Endothelial cell of umbilical vein (primary cell): ENCODE data around the gene KIR3DL2. TPM values are rescaled to one million over a fixed set of nuclear protein-coding genes. Genes with fewer than 3 reads are reported as not detected.

ENCODE experiments used
- BruUV-seq: library from RNA; stranded (reverse); fragments of 400-500 nt; replicated peaks from 2 replicates; lab custom pipeline; 2021; lab: Mats Ljungman, UMichigan
- CTCF ChIA-PET: fragments of 300-600, 350-600 bp; sonication (Branson Sonifier 250); formaldehyde crosslinking; loops from one replicate; lab custom pipeline; 2021; ENCODE audit warnings: antibody characterized with exemption, inconsistent platforms; lab: Charles Lee
- POLR2A ChIA-PET: fragments of 300-600, 350-600 bp; sonication (Branson Sonifier 250); formaldehyde crosslinking; loops from one replicate; lab custom pipeline; 2021; ENCODE audit warnings: antibody characterized with exemption, inconsistent platforms; lab: Charles Lee
- DNase-seq: peaks from one replicate; pipeline ENCODE4 v3.0.0-alpha.2; 2011; ENCODE audit warnings: low read depth, low spot score
- FAIRE-seq: peaks from 2 replicates; lab custom pipeline; 2011; peaks lifted over from hg19 to GRCh38; lab: Jason Lieb, UNC
- H2AFZ ChIP-seq: 2 replicates; pipeline ENCODE4 v1.6.0; 2012; ENCODE audit warnings: low read depth, low read length, control low read depth, inconsistent platforms
- H3K27ac ChIP-seq: 2 replicates; pipeline ENCODE4 v1.5.1; 2011; ENCODE audit warnings: low read depth, mild to moderate bottlenecking, control low read depth, low read length, moderate library complexity; ENCODE audit not compliant: insufficient read depth
- H3K27me3 ChIP-seq, 2 experiments: 2 replicates each; pipeline versions ENCODE4 v1.6.0 to v1.6.1; 2011; ENCODE audit warnings: low read length in 2 of 2, mixed read lengths in 1 of 2; ENCODE audit not compliant: control insufficient read depth in 2 of 2, insufficient read depth in 2 of 2
- H3K36me3 ChIP-seq, 2 experiments: 2 replicates in 1 of 2; 3 replicates in 1 of 2; pipeline ENCODE4 v1.5.1; 2011; ENCODE audit warnings: low read length in 2 of 2, mild to moderate bottlenecking in 1 of 2, moderate library complexity in 1 of 2; ENCODE audit not compliant: control insufficient read depth in 2 of 2, insufficient read depth in 2 of 2; ENCODE audit errors: extremely low read depth in 1 of 2
- H3K4me1 ChIP-seq: 3 replicates; pipeline ENCODE4 v1.5.1; 2011; ENCODE audit warnings: mild to moderate bottlenecking, low read length; ENCODE audit not compliant: control insufficient read depth, insufficient read depth; ENCODE audit errors: extremely low read depth
- H3K4me2 ChIP-seq: 2 replicates; pipeline ENCODE4 v1.6.1; 2011; ENCODE audit warnings: low read length, control low read depth, mixed read lengths; ENCODE audit not compliant: insufficient read depth
- H3K4me3 ChIP-seq, 3 experiments: fragments of 200-600 bp in 1 of 3; sonication (generic), shearing (Covaris generic) in 1 of 3; replicated peaks in 1 of 3; 2 replicates each; pipeline ENCODE4 v1.5.1; 2011 to 2016; ENCODE audit warnings: control low read depth in 3 of 3, low read length in 3 of 3, mild to moderate bottlenecking in 2 of 3, inconsistent platforms in 1 of 3, low read depth in 1 of 3, moderate library complexity in 1 of 3; ENCODE audit not compliant: insufficient read depth in 1 of 3
- H3K79me2 ChIP-seq: 2 replicates; pipeline ENCODE4 v1.6.0; 2012; ENCODE audit warnings: low read length, inconsistent platforms; ENCODE audit not compliant: control insufficient read depth, insufficient read depth
- H3K9ac ChIP-seq: replicated peaks from 2 replicates; pipeline ENCODE3; 2011; ENCODE audit warnings: low read length, control low read depth; ENCODE audit not compliant: insufficient read depth; ENCODE audit errors: extremely low read depth
- H3K9me1 ChIP-seq: replicated peaks from 3 replicates; pipeline ENCODE4 v1.6.0; 2011; ENCODE audit warnings: mild to moderate bottlenecking, low read length; ENCODE audit not compliant: control insufficient read depth, insufficient read depth; ENCODE audit errors: extremely low read depth
- H3K9me3 ChIP-seq: replicated peaks from 2 replicates; pipeline ENCODE4 v1.5.1; 2012; ENCODE audit warnings: low read length, inconsistent platforms; ENCODE audit not compliant: control insufficient read depth, insufficient read depth
- H4K20me1 ChIP-seq: replicated peaks from 2 replicates; pipeline ENCODE3; 2011; ENCODE audit warnings: mild to moderate bottlenecking, low read length; ENCODE audit not compliant: control insufficient read depth, insufficient read depth; ENCODE audit errors: extremely low read depth
- CTCF ChIP-seq, 2 donors: IDR thresholded peaks; 1 replicate in 1 of 2; 2 replicates in 1 of 2; pipeline ENCODE4 v1.5.1; 2011; ENCODE audit warnings: low read length in 2 of 2, mild to moderate bottlenecking in 2 of 2, moderate library complexity in 2 of 2, control low read depth in 1 of 2, inconsistent platforms in 1 of 2, low read depth in 1 of 2; ENCODE audit not compliant: insufficient read depth in 1 of 2; ENCODE audit errors: extremely low read depth in 1 of 2
- EZH2 ChIP-seq: IDR thresholded peaks from 2 replicates; pipeline ENCODE4 v1.6.1; 2012; ENCODE audit warnings: borderline replicate concordance, low read depth, mild to moderate bottlenecking, moderate library complexity, low read length, inconsistent platforms; ENCODE audit not compliant: severe bottlenecking
- FOS ChIP-seq: IDR thresholded peaks from 2 replicates; pipeline ENCODE4 v1.6.1; 2011; ENCODE audit warnings: mild to moderate bottlenecking, low read length, moderate library complexity, borderline replicate concordance; ENCODE audit not compliant: insufficient read depth
- GATA2 ChIP-seq: IDR thresholded peaks from 2 replicates; pipeline ENCODE4 v1.7.0; 2011; ENCODE audit warnings: low read depth, mild to moderate bottlenecking, moderate library complexity, mixed read lengths, low read length; ENCODE audit not compliant: insufficient read length, insufficient read depth
- JUN ChIP-seq: IDR thresholded peaks from 2 replicates; pipeline ENCODE4 v1.6.1; 2011; ENCODE audit warnings: borderline replicate concordance, low read depth; ENCODE audit not compliant: insufficient read length, insufficient read depth
- MAX ChIP-seq: IDR thresholded peaks from 2 replicates; pipeline ENCODE4 v1.6.1; 2011; ENCODE audit not compliant: insufficient read depth, insufficient read length
- MYC ChIP-seq: IDR thresholded peaks from one replicate; pipeline ENCODE4 v1.6.1; 2011; ENCODE audit warnings: mild to moderate bottlenecking, low read depth, low read length
- POLR2A ChIP-seq: IDR thresholded peaks from 2 replicates; pipeline ENCODE4 v1.6.1; 2012; ENCODE audit warnings: low read depth, mild to moderate bottlenecking, control low read depth, low read length
- POLR2AphosphoS5 ChIP-seq: IDR thresholded peaks from 2 replicates; pipeline ENCODE4 v1.6.1; 2012; ENCODE audit warnings: low read depth, mild to moderate bottlenecking, control low read depth, low read length, moderate library complexity; ENCODE audit not compliant: insufficient read depth
- dilution Hi-C: fragments of 300-500 bp; cut with MboI; formaldehyde crosslinking; loops from one replicate; pipeline ENCODE4 v1.15.0; 2019; ENCODE audit warnings: low sequenced_read_pairs; ENCODE audit not compliant: extremely low pct_ligation_motif_present
- intact Hi-C: fragments of 100-400 bp; cut with micrococcal nuclease; formaldehyde crosslinking; loops from one replicate; pipeline ENCODE4 v1.10.0; 2022
- polyA plus RNA-seq, 4 experiments: library from polyadenylated mRNA; depleted of rRNA in 3 of 4; stranded (reverse) in 3 of 4; unstranded in 1 of 4; fragments of >200 nt; gene quantifications; 2 replicates each; pipeline versions ENCODE4 v1.2.1 to v1.2.3, GENCODE V29; 2011 to 2012; ENCODE audit warnings: missing spikeins in 1 of 4
- total RNA-seq: library from RNA; stranded (reverse); gene quantifications from 2 replicates; pipeline ENCODE4 v1.2.3, GENCODE V29; 2021

KIR3DL2 gene
- total and polyA plus RNA-seq, 2 donors (not counting 3 experiments of a cell fraction or from before 2014, with no cell fraction given) = not detected

- Histone ChIP-seq H3K27me3 (no peaks in the 10 kb centered on the region), H3K4me1 (no peaks in the 10 kb centered on the region), H3K4me3 (no peak overlapping the region), H3K79me2 (no peaks in the 10 kb centered on the region), H3K9me3 (no peaks in the 10 kb centered on the region), H2AFZ (no peak overlapping the region), H3K4me2 (no peak overlapping the region), H3K36me3 (no peaks in the 10 kb centered on the region), H4K20me1 (no peaks in the 10 kb centered on the region), H3K9ac (no peak overlapping the region), H3K9me1 (no peaks in the 10 kb centered on the region), H3K27ac (no peak overlapping the region)
- dilution Hi-C loops = no loop called here
- TF ChIP-seq JUN = no peak
- TF ChIP-seq POLR2A = no peak
- TF ChIP-seq MAX = no peak
- TF ChIP-seq CTCF (IDR thresholded peaks at IDR 0.05; ENCODE audit: extremely low read depth in 1 of 2, insufficient read depth in 1 of 2, low read depth in 1 of 2, low read length in 2 of 2) = no peak
- TF ChIP-seq EZH2 = no peak
- no peak for TF ChIP-seq MYC
- TF ChIP-seq GATA2 = no peak
- TF ChIP-seq POLR2AphosphoS5 = no peak
- TF ChIP-seq FOS = no peak
- no peak for DNase-seq
- intact Hi-C loops = no loop called here
- FAIRE-seq = no peak
- POLR2A ChIA-PET = no interaction called here
- CTCF ChIA-PET = no interaction called here
- no TSS peak for BruUV-seq
Measured at GRCh38 chr19:54889566-54889965, 39.3 kb downstream of the KIR3DL2 start.
